AG10803 (cell line): ENCODE data around the gene FIP1L1.

ENCODE experiments used
- DNase-seq: peaks from one replicate; pipeline ENCODE4 v3.0.0; 2010; ENCODE audit warnings: low read depth
- H3K4me3 ChIP-seq: 2 replicates; pipeline ENCODE4 v1.5.1; 2011; ENCODE audit warnings: mild to moderate bottlenecking, low read length, control low read depth
- TF ChIP-seq, protein P1 (sequence below): conservative IDR thresholded peaks from 2 replicates; pipeline ENCODE4 v1.5.1; 2011; ENCODE audit warnings: mild to moderate bottlenecking, low read length, control low read depth, inconsistent platforms

Gene FIP1L1

DNA sequence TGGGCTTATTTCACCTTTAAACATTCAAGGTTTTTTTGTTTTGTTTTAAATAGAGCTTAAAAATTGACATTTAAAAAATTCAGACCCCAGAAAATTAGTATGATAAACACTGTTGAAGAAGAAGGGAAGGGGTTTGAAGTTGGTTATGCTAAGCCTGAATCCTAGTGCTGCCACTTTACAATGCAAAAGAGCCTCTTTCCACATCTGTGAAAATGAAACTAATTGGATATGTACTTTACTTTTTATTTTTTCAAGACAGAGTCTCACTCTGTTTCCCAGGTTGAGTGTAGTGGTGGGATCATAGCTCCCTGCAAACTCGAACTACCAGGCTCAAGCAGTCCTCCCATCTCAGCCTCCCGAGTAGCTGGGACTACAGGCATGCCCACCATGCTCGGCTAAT lies 41.8 kb downstream of the FIP1L1 start:
- H3K4me3 ChIP-seq, result no peak overlapping the region
- no peak for DNase-seq
- TF ChIP-seq, protein P1, sequence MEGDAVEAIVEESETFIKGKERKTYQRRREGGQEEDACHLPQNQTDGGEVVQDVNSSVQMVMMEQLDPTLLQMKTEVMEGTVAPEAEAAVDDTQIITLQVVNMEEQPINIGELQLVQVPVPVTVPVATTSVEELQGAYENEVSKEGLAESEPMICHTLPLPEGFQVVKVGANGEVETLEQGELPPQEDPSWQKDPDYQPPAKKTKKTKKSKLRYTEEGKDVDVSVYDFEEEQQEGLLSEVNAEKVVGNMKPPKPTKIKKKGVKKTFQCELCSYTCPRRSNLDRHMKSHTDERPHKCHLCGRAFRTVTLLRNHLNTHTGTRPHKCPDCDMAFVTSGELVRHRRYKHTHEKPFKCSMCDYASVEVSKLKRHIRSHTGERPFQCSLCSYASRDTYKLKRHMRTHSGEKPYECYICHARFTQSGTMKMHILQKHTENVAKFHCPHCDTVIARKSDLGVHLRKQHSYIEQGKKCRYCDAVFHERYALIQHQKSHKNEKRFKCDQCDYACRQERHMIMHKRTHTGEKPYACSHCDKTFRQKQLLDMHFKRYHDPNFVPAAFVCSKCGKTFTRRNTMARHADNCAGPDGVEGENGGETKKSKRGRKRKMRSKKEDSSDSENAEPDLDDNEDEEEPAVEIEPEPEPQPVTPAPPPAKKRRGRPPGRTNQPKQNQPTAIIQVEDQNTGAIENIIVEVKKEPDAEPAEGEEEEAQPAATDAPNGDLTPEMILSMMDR, result no peak

DNA sequence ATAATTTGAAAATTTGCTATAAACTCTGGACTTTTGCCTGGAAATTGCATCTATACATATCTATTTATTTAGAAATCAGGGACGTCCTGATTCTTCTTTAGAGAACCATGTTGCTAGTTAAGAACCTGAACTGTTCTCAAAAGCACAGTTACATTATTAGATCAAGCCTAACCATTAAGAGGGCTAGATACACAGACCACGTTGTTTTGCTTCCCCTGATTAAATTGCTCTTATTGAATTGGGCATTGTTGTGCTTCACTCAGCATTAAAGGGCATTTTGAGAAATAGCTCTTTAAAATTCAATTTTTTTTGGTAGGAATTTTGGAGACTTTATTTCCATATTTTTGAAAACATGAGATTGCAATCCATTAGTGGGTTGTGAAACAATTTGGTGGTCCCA lies 44.4 kb downstream of the FIP1L1 start:
- DNase-seq, result no peak
- H3K4me3 ChIP-seq, result no peak overlapping the region
- TF ChIP-seq, protein P1, result no peak

DNA sequence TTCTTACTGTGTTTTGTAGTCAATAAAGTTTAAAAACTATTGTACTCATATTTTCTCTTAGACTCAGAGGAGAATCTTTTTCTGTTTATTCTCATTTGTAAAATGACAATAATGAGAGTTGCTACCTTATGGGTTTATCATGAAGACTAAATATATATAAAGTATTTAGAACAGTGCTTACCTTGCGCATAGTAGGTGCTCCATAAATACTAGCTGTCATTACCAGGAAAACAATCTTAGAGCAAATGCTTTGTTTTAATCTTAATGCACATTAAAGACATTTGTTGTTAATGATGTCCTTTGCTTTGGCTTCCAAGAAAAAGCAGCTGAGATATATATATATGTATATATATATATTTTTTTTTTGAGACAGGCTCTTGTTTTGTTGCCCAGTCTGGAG lies 44.9 kb downstream of the FIP1L1 start:
- no peak for DNase-seq
- TF ChIP-seq, protein P1, result no peak
- no peak overlapping the region for H3K4me3 ChIP-seq

DNA sequence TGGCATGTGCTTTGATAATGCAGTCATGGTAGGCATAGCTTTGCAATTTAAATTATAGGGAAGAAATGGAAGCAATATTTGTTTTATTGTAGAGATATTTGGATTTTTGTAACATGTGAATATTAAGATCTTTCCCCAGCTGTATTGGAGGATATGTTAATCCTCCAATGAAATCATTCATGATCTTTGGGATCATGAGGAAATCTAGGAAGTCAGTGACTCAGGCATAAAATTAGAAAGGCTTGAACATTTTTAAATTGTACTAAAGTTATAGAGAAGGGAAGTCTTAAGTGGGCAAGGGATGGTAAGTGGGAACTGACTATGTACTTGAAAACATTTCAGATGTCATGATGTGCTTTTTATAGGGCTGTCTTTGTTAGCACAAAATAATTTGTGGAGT lies 46.8 kb downstream of the FIP1L1 start:
- TF ChIP-seq, protein P1, result no peak
- H3K4me3 ChIP-seq, result no peak overlapping the region
- no peak for DNase-seq

DNA sequence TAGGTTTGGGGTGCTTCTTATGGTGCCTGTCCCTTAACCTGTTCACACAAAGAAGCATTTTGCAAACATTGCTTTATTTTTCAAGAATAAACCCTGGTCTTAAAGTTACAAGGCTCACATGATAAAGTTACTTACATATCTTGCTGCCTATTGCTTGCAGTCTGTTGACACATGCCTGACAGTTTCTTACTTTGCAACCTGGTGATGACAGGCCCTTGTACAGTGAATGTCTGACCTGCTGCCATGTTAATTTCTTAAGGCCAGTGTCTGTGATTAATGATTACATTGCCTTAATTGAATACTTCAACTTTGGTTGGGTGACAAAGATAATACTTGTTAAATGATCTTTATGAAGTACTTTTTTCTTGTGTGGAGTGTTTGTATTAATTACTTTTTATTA lies 49.9 kb downstream of the FIP1L1 start:
- TF ChIP-seq, protein P1, result no peak
- DNase-seq, result no peak
- H3K4me3 ChIP-seq, result no peak overlapping the region

DNA sequence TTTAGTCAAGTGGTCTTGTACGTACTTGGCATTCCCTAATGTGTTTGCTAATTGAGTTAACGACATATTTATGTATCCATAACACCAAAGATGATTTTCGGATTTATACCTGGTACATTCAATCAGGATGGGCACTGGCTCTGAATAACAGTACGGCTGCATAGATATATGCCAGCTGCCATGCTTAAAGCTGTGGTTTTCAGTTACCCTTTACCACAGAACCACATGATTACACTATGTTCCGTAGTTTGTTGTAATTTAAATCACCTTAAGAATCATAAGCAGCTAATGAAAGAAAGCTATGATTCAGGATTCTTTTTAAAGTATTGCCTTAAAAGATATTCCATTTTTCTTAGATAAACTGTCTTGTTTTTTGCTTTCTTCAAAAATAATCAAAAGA lies 53.6 kb downstream of the FIP1L1 start:
- DNase-seq, result no peak
- TF ChIP-seq, protein P1, result no peak
- H3K4me3 ChIP-seq, result no peak overlapping the region

DNA sequence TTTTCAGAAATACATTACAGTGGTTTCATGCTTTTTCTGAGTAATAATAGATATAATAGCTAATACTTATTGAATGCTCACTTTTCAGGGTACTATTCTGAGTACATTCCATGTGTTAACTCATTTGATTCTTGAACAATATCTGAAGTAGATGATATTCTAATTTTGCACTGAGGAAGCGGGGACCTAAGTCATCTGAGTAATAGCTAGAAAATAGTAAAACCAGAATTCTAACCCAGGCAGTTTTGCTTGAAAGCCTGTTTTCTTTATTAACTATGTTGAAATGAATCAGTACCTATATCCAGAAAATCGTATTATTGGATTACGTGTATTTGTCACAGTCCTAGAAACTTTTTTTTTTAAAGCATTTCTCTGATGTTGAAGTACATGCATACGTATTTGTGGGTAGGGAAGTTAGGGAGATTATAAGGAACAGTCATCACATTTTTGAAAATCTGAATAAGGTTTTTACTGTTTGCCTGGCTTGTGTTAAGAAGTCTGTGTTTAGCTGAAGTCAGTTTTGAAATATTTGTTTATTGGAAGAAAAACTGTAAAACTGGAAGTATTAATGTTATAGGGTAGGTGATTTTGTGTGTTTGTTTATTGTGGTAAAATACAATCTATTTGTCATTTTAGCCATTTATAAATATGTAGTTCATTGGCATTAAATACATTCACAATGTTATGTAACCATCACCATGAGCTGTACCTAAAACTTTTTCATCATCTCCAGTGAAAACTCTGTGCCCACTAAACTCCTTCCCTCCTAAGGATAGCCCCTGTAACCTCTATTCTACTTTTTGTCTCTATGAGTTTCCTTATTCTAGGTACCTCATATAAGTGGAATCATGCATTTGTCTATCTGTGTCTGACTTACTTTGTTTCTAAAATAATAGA lies 55.3 kb downstream of the FIP1L1 start:
- no peak for DNase-seq
- H3K4me3 ChIP-seq, result no peak overlapping the region
- TF ChIP-seq, protein P1, result no peak
